Liver (tissue), 9 donors: ENCODE measurements around the gene ASNSD1. TPM values are rescaled to one million over a fixed set of nuclear protein-coding genes. Genes with fewer than 3 reads are reported as not detected.

Source experiments
- DNase-seq: peaks from one replicate; pipeline ENCODE4 v3.0.0-alpha.2; 2017; ENCODE audit warnings: low spot score
- H3K27ac ChIP-seq, 2 donors: one replicate each; pipeline ENCODE4 v1.7.0; 2013; ENCODE audit warnings: inconsistent platforms in 2 of 2, low read length in 2 of 2, control low read depth in 1 of 2, low read depth in 1 of 2, mild to moderate bottlenecking in 1 of 2
- H3K27me3 ChIP-seq, 4 donors: one replicate each; pipeline versions ENCODE4 v1.6.1 to v1.7.0; 2013; ENCODE audit warnings: low read length in 3 of 4, inconsistent platforms in 1 of 4, mild to moderate bottlenecking in 1 of 4, moderate library complexity in 1 of 4; ENCODE audit not compliant: control insufficient read depth in 4 of 4, insufficient read depth in 4 of 4
- H3K36me3 ChIP-seq, 4 donors: one replicate each; pipeline versions ENCODE4 v1.6.1 to v1.7.0; 2013; ENCODE audit warnings: low read length in 3 of 4, mild to moderate bottlenecking in 3 of 4, low read depth in 1 of 4, moderate library complexity in 1 of 4; ENCODE audit not compliant: control insufficient read depth in 4 of 4, insufficient read depth in 3 of 4
- H3K4me1 ChIP-seq, 4 donors: one replicate each; pipeline versions ENCODE4 v1.6.1 to v1.7.0; 2013; ENCODE audit warnings: low read length in 3 of 4, mild to moderate bottlenecking in 3 of 4, moderate library complexity in 1 of 4; ENCODE audit not compliant: control insufficient read depth in 4 of 4, insufficient read depth in 4 of 4
- H3K4me3 ChIP-seq, 3 donors: one replicate each; pipeline versions ENCODE4 v1.6.1 to v1.7.0; 2013; ENCODE audit warnings: low read length in 3 of 3, control low read depth in 1 of 3, low read depth in 1 of 3, mild to moderate bottlenecking in 1 of 3
- H3K9ac ChIP-seq, 2 donors: one replicate each; pipeline ENCODE4 v1.7.0; 2013; ENCODE audit warnings: low read length in 2 of 2, mild to moderate bottlenecking in 2 of 2, moderate library complexity in 2 of 2, control low read depth in 1 of 2, low read depth in 1 of 2
- H3K9me3 ChIP-seq, 4 donors: one replicate each; pipeline versions ENCODE4 v1.6.1 to v1.7.0; 2013; ENCODE audit warnings: low read length in 3 of 4; ENCODE audit not compliant: control insufficient read depth in 4 of 4
- ATF3 ChIP-seq: IDR thresholded peaks from 2 replicates; pipeline ENCODE4 v1.6.1; 2016; ENCODE audit warnings: antibody characterized with exemption
- EGR1 ChIP-seq, 2 donors: IDR thresholded peaks; 2 replicates each; pipeline ENCODE4 v1.6.1; 2016 to 2018; ENCODE audit warnings: antibody characterized with exemption in 2 of 2, low read depth in 2 of 2
- FOXA1 ChIP-seq: IDR thresholded peaks from 2 replicates; pipeline ENCODE4 v1.6.1; 2016; ENCODE audit warnings: antibody characterized with exemption
- FOXA2 ChIP-seq: IDR thresholded peaks from 2 replicates; pipeline ENCODE4 v1.6.1; 2016; ENCODE audit warnings: antibody characterized with exemption
- GABPA ChIP-seq, 2 donors: IDR thresholded peaks in 1 of 2; conservative IDR thresholded peaks in 1 of 2; 2 replicates each; pipeline ENCODE4 v1.6.1; 2016; ENCODE audit warnings: antibody characterized with exemption in 2 of 2, mild to moderate bottlenecking in 1 of 2, moderate library complexity in 1 of 2
- HNF4A ChIP-seq, 2 donors: conservative IDR thresholded peaks; 2 replicates each; pipeline ENCODE4 v1.6.1; 2016; ENCODE audit warnings: antibody characterized with exemption in 2 of 2, mild to moderate bottlenecking in 2 of 2
- HNF4G ChIP-seq: IDR thresholded peaks from 2 replicates; pipeline ENCODE4 v1.6.1; 2016; ENCODE audit warnings: antibody characterized with exemption
- JUND ChIP-seq, 2 donors: IDR thresholded peaks; 2 replicates each; pipeline ENCODE4 v1.6.1; 2016; ENCODE audit warnings: antibody characterized with exemption in 2 of 2
- MAX ChIP-seq: IDR thresholded peaks from 2 replicates; pipeline ENCODE4 v1.6.1; 2016; ENCODE audit warnings: antibody characterized with exemption
- NR2F2 ChIP-seq: IDR thresholded peaks from 2 replicates; pipeline ENCODE4 v1.6.1; 2016; ENCODE audit warnings: antibody characterized with exemption
- RAD21 ChIP-seq, 2 donors: IDR thresholded peaks; 2 replicates each; pipeline ENCODE4 v1.6.1; 2016; ENCODE audit warnings: antibody characterized with exemption in 2 of 2, mild to moderate bottlenecking in 2 of 2
- RXRA ChIP-seq, 2 donors: IDR thresholded peaks; 2 replicates each; pipeline ENCODE4 v1.6.1; 2017 to 2018; ENCODE audit warnings: antibody characterized with exemption in 2 of 2, mild to moderate bottlenecking in 1 of 2
- SP1 ChIP-seq: IDR thresholded peaks from 2 replicates; pipeline ENCODE4 v1.6.1; 2018; ENCODE audit warnings: antibody characterized with exemption, mild to moderate bottlenecking
- YY1 ChIP-seq: IDR thresholded peaks from 2 replicates; pipeline ENCODE4 v1.6.1; 2016; ENCODE audit warnings: antibody characterized with exemption, mild to moderate bottlenecking
- WGBS: extraction: QIAGEN DNeasy Blood & Tissue Kit; methylation state at CpG from one replicate; pipeline ENCODE4 v1.1.7; 2013; 5-methylcytosine and 5-hydroxymethylcytosine counted together
- polyA plus RNA-seq, 2 donors: library from polyadenylated mRNA; stranded (reverse) in 1 of 2; unstranded in 1 of 2; fragments of 200-250 nt in 1 of 2; fragments of >200 nt in 1 of 2; fragmentation: Nextera tagmentation in 1 of 2; extraction: Ambion mirVana in 1 of 2; gene quantifications; one replicate each; pipeline versions ENCODE4 v1.2.1 to v1.2.3, GENCODE V29; 2013 to 2015
- total RNA-seq, 2 donors: library from RNA; depleted of rRNA; stranded (reverse); fragments of >200 nt; gene quantifications; one replicate each; pipeline ENCODE4 v1.2.3, GENCODE V29; 2014
- TF ChIP-seq, protein P1 (sequence below): IDR thresholded peaks from 2 replicates; pipeline ENCODE4 v1.6.1; 2016; ENCODE audit warnings: antibody characterized with exemption, mild to moderate bottlenecking
- TF ChIP-seq, protein P2 (sequence below): fragments of 150-350 bp; IDR thresholded peaks from 2 replicates; pipeline ENCODE4 v1.5.1; 2017; ENCODE audit warnings: improper control_type of control experiment, low read depth, low read length; ENCODE audit not compliant: missing input control
- TF ChIP-seq, protein P3 (sequence below): IDR thresholded peaks from 2 replicates; pipeline ENCODE4 v1.6.1; 2016; ENCODE audit warnings: antibody characterized with exemption
- donor health status: healthy.
- donor health status: healthy.
- donor health status: healthy.
- donor health status: healthy.
- donor health status: healthy.

Gene ASNSD1
- total and polyA plus RNA-seq, 4 donors, result 19.8 to 33.0 (median 25.5) TPM

DNA sequence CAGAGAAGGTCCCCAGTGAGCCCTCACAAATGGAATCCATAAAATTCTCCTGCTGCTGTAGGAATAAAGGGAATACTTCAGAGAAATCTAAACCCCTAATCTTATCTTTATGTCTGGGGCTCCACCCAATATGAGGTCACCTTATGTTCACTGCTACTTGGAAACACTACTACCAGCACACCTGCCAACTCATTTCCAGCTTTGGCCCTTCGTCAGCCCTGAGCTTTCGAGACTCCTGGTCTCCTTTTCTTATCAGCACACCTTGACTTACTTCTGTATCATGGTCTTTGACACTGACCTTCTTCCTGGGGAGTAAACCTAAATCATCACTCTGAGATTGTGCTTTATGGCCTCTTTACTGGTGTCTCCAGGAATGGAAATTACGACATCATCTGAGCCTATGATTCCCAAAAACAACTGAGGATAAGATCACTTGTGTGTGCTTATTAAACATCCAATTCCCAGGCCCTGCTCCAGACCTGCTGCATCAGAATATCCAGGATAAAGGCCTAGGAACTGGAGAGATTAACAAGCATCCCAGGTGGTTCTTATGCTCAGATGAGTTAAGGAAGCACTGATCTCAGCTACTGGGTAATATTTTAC, 22.2 kb upstream of the ASNSD1 start:
- TF ChIP-seq JUND (IDR thresholded peaks at IDR 0.05), result no peak
- no peak for TF ChIP-seq GABPA (IDR thresholded peaks at IDR 0.05 in 1 of 2, conservative IDR thresholded peaks at IDR 0.05 in 1 of 2)
- TF ChIP-seq MAX, result no peak
- TF ChIP-seq, protein P1, sequence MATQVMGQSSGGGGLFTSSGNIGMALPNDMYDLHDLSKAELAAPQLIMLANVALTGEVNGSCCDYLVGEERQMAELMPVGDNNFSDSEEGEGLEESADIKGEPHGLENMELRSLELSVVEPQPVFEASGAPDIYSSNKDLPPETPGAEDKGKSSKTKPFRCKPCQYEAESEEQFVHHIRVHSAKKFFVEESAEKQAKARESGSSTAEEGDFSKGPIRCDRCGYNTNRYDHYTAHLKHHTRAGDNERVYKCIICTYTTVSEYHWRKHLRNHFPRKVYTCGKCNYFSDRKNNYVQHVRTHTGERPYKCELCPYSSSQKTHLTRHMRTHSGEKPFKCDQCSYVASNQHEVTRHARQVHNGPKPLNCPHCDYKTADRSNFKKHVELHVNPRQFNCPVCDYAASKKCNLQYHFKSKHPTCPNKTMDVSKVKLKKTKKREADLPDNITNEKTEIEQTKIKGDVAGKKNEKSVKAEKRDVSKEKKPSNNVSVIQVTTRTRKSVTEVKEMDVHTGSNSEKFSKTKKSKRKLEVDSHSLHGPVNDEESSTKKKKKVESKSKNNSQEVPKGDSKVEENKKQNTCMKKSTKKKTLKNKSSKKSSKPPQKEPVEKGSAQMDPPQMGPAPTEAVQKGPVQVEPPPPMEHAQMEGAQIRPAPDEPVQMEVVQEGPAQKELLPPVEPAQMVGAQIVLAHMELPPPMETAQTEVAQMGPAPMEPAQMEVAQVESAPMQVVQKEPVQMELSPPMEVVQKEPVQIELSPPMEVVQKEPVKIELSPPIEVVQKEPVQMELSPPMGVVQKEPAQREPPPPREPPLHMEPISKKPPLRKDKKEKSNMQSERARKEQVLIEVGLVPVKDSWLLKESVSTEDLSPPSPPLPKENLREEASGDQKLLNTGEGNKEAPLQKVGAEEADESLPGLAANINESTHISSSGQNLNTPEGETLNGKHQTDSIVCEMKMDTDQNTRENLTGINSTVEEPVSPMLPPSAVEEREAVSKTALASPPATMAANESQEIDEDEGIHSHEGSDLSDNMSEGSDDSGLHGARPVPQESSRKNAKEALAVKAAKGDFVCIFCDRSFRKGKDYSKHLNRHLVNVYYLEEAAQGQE, result no peak
- TF ChIP-seq RXRA (IDR thresholded peaks at IDR 0.05), result no peak
- TF ChIP-seq YY1, result no peak
- no peak for TF ChIP-seq SP1
- TF ChIP-seq ATF3, result no peak
- TF ChIP-seq HNF4A (conservative IDR thresholded peaks at IDR 0.05), result no peak
- 61% methylated on average over 3 of the region's 3 CpGs for WGBS
- Histone ChIP-seq H3K36me3 (no peaks in the 10 kb centered on the region), H3K4me3 (no peak overlapping the region), H3K9ac (no peak overlapping the region), H3K4me1 (no peaks in the 10 kb centered on the region), H3K9me3 (no peaks in the 10 kb centered on the region), H3K27me3 (no peaks in the 10 kb centered on the region), H3K27ac (no peak overlapping the region)
- DNase-seq, result no peak

DNA sequence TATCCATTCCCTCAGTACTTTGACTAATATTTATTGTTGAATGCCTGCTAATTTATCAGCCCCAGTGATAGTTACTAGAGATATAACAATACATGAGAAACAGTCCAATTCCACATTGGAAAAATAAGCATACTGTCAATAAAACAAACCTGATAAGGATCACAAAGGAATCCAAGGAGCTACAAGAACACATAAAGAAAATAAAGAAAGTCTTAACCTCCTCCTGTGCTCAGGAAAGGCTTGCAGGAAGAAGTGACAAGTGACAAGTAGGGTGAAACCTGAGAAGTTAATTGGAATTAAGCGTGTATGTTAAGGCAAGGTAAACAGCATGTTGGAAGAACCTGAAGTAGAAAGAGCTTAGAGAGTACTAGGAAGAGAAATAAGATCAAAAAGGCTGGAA, 20.3 kb upstream of the ASNSD1 start:
- Histone ChIP-seq H3K36me3 (no peaks in the 10 kb centered on the region), H3K27ac (no peak overlapping the region), H3K27me3 (no peaks in the 10 kb centered on the region), H3K4me3 (no peak overlapping the region), H3K4me1 (no peaks in the 10 kb centered on the region), H3K9ac (no peak overlapping the region), H3K9me3 (no peaks in the 10 kb centered on the region)
- TF ChIP-seq FOXA2, result no peak
- TF ChIP-seq FOXA1, result no peak
- TF ChIP-seq NR2F2, result no peak
- TF ChIP-seq, protein P2, sequence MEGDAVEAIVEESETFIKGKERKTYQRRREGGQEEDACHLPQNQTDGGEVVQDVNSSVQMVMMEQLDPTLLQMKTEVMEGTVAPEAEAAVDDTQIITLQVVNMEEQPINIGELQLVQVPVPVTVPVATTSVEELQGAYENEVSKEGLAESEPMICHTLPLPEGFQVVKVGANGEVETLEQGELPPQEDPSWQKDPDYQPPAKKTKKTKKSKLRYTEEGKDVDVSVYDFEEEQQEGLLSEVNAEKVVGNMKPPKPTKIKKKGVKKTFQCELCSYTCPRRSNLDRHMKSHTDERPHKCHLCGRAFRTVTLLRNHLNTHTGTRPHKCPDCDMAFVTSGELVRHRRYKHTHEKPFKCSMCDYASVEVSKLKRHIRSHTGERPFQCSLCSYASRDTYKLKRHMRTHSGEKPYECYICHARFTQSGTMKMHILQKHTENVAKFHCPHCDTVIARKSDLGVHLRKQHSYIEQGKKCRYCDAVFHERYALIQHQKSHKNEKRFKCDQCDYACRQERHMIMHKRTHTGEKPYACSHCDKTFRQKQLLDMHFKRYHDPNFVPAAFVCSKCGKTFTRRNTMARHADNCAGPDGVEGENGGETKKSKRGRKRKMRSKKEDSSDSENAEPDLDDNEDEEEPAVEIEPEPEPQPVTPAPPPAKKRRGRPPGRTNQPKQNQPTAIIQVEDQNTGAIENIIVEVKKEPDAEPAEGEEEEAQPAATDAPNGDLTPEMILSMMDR, result no peak
- TF ChIP-seq HNF4G, result no peak
- TF ChIP-seq RAD21 (IDR thresholded peaks at IDR 0.05), result no peak
- no peak for TF ChIP-seq RXRA (IDR thresholded peaks at IDR 0.05)
- TF ChIP-seq EGR1 (IDR thresholded peaks at IDR 0.05; ENCODE audit: low read depth in 2 of 2), result no peak
- TF ChIP-seq, protein P3, sequence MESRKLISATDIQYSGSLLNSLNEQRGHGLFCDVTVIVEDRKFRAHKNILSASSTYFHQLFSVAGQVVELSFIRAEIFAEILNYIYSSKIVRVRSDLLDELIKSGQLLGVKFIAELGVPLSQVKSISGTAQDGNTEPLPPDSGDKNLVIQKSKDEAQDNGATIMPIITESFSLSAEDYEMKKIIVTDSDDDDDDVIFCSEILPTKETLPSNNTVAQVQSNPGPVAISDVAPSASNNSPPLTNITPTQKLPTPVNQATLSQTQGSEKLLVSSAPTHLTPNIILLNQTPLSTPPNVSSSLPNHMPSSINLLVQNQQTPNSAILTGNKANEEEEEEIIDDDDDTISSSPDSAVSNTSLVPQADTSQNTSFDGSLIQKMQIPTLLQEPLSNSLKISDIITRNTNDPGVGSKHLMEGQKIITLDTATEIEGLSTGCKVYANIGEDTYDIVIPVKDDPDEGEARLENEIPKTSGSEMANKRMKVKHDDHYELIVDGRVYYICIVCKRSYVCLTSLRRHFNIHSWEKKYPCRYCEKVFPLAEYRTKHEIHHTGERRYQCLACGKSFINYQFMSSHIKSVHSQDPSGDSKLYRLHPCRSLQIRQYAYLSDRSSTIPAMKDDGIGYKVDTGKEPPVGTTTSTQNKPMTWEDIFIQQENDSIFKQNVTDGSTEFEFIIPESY, result no peak
- TF ChIP-seq GABPA (IDR thresholded peaks at IDR 0.05 in 1 of 2, conservative IDR thresholded peaks at IDR 0.05 in 1 of 2), result no peak
- TF ChIP-seq, protein P1, result no peak
- no peak for TF ChIP-seq ATF3
- no peak for DNase-seq
- WGBS, result 94% methylated on average over 1 of the region's 1 CpG
